ENCODE data around the gene POFUT2.

The POFUT2 gene

DNA sequence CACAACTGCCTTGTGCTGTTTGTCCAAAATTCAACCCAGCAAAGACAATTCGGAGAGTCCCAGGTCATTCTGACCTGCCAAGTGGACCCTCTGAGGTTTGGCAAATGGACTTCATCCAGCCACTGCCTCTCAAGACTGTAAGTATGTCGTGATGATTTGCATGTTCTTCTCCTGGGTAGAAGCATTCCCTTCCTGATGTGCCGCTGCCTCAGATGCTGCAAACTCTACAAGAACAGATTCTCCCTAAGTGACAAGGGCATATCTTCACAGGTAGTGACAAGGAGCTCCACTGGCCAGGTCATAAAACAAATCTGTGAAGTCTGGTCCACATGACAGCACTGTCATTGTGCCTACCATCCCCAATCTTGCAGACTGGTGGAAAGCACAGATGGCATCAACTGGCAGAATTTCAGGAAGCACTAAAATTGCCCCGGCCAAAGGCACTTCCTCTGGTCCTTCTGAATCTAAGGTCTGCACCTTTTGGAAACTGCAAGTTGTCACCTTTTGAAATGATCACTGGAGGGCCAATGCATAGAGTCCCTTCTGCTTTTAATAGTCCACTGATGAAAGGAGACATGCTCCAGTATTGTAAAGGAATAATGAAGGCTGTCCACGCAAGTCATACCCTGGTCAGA, 27.4 kb downstream of the POFUT2 start:
- TF ChIP-seq CTCF (IDR thresholded peaks at IDR 0.05; ENCODE audit: low read depth, low read length) = no peak
- no peak overlapping the region for H3K4me3 ChIP-seq (ENCODE audit: low read depth, low read length)

GRCh38 chr21:45259206-45259840, 28.4 kb downstream of the POFUT2 start:
- no peak overlapping the region for H3K4me3 ChIP-seq (ENCODE audit: low read depth, low read length)
- TF ChIP-seq CTCF (IDR thresholded peaks at IDR 0.05; ENCODE audit: low read depth, low read length) = no peak

GRCh38 chr21:45258466-45258865, 29.2 kb downstream of the POFUT2 start:
- no peak overlapping the region for H3K4me3 ChIP-seq (ENCODE audit: low read depth, low read length)
- no peak for TF ChIP-seq CTCF (IDR thresholded peaks at IDR 0.05; ENCODE audit: low read depth, low read length)

GRCh38 chr21:45257673-45258341, 29.9 kb downstream of the POFUT2 start:
- no peak for TF ChIP-seq CTCF (IDR thresholded peaks at IDR 0.05; ENCODE audit: low read depth, low read length)

DNA sequence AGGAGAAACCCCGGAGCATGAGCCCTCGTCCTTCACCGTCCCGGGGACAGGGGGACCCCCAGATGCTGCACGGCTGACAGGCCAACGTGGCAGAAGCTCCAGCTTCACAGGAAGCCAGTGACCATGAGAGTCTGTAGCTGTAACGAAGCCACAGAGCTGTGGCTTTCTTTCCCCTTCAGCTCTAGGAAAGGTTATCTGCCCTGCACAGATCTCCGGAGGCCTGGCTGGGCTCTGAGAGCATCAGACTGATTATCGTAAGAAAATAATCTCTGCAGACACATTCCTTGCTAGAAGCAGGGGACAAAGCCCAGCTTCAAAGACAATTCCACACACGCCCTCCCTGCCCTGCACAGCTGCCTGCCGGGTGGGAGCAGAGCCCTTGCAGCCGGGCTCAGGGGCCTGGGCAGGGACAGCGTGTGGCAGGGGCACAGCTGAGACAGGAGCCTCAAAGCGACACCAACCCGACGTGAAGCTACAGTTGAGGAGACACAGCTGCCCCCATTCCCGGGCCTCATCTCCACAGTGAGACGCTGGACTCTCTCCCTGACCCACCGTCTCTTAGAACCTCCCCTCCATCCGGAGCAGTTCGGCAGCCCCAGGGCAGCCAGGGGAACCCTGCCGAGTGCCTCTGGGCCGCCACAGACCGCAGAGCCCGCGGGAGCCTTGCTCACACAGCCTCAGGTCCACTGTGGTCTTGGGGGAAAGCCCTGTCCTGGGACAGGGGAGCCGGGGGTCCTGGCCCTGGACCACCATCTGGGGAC, 30.6 kb downstream of the POFUT2 start:
- no peak overlapping the region for H3K4me3 ChIP-seq (ENCODE audit: low read depth, low read length)
- no peak for TF ChIP-seq CTCF (IDR thresholded peaks at IDR 0.05; ENCODE audit: low read depth, low read length)

More at GRCh38 chr21:45257673-45258341, 29.9 kb downstream of the POFUT2 start:
- no peak overlapping the region for H3K4me3 ChIP-seq (ENCODE audit: low read depth, low read length)

DNA sequence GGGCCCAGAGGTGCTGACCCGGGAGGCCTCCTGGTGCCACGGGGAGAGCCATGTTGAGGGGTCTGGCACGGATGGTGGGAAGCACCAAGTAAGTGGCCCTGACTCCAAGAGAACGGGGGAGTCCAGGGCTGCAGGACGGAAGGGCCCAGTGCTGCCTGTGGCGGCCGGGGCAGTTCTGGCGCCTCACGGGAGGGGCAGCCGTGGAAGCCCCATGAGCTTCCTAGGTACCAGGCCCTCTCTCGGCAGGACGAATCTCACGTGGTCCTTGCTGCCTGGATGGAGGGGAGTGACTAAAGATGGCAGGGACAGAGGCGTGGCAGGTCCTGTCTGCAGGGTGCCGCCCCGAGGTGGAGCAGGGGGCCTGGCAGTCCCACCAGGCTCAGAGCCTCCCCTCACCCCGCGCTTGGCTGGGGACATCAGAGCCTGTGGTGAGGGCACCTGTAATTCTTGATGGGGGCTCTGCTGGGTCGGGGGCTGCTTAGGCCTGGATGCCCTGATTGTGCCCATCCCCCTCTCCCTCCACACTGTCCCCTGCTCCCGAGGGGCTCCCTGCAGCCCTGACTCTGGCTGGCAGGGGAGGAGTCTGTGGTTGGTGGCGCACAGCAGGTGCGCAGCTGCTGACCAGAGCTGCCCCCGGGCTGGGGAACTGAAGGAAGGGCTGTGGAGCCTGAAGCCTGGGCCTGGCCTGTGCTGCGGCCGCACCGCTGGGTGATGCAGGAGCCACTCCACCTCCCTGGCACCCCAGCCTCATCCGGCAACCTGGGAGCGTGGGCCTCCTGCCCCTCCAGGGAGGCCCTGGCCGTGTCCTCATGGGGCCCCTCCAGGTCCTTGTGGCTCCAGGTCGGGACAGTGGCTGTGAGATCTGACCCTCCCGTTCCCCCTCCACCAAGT, 31.4 kb downstream of the POFUT2 start:
- no peak overlapping the region for H3K4me3 ChIP-seq (ENCODE audit: low read depth, low read length)
- no peak for TF ChIP-seq CTCF (IDR thresholded peaks at IDR 0.05; ENCODE audit: low read depth, low read length)
